ENCODE results near the gene PTRH1.

The PTRH1 gene

DNA sequence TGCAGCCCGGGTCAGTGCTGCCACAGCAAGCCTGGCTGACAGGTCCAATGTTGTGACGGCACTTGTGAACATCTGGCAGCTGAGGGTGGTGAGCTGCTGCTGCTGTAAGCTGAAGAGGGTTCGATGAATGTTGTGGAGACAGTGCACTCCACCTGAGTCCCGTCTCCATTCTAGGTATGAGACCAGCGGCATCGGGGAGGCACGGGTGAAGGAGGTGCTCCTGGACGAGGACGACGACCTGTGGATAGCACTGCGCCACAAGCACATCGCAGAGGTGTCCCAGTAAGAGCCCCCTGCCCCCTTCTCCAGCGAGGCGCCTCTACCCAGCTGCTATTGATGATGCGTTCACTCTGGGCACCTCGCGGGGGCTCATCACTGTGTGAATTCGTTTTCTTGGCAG is 47.6 kb downstream of the PTRH1 start:
- Mint-ChIP-seq H3K4me3 (no peak overlapping the region), H3K9me3 (no peaks in the 10 kb centered on the region), H3K4me1 (ENCODE audit: low read depth in 2 of 2) (no peaks in the 10 kb centered on the region), H3K27me3 (peaks cover 8 to 11% of the 10 kb centered on the region in 2 donors), H3K36me3 (ENCODE audit: insufficient read depth) (peaks cover 7% of the 10 kb centered on the region), H3K27ac (no peak overlapping the region)
- ATAC-seq (replicated peaks) (no peak), DNase-seq (no peak)

DNA sequence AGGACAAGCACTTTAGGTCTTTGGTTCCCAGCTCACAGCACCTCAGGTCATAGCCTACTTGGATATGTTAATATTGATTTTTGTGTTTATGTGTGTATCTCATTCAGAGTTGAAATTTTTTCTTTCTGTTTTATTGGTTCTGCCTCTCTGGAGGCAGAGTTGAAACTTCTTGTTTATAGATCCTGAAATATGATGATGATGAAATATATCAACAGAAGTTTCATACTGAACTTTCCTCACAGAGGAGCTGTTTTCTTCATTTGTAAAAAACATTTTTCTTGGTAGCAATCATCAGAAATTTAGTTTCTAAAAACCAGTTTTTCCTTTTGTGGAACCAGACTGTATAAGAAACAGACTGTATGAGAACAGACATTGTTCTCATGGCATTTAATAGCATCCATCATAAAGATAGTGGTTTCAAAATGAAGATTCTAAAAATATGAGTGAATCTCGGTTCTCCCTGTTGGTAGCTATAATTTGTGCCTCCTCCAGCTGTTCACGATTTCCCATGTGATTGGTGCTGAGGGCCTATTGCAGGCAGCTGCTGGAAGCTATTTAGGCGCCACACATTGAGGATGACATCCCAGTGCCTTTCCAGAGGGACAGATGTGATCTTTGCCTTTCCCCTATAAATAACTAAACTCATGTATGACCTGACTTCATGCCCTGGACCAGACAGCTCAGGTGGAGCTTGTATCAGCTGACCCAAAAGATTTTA is 48.2 kb downstream of the PTRH1 start:
- Mint-ChIP-seq H3K36me3 (ENCODE audit: insufficient read depth) (peaks cover 7% of the 10 kb centered on the region), H3K27ac (no peak overlapping the region), H3K4me1 (ENCODE audit: low read depth in 2 of 2) (no peaks in the 10 kb centered on the region)

DNA sequence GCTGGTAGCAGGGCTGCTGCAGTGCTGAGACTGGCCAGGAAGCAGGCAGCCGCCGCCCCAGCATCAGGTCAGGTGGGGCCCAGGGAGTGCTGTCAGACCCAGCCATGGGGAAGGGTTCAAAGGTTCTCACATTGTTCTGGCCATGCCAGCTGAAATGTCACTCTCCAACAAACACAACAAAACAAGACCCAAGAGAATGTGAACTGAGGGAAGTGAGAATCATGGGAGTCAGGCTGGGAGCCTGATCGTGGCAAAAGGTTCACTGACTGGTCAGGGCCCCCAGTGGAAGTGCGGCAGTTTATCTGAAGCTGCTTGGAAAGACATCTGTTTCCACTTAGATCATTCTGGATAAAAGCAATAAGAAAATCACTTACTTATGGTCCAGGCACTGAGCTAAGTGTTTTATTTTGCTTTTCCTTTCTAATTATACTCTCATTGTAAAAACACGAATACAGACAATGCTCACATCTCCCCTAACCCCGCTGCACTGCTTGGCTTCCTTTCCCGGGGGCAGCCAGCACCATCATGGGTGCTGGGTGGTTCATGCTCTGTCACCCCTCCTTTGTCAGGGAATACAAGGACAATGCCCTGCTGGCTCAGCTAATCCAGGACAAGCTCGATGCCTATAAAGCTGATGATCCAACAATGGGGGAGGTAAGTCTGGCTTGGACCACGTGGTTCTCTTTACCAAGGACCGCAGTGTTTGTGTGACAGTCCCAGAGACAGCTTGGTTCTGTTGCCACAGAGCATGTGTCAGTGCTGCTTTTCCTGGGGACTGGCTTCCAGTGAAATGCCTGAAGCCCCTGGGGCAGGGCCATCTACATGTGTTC is 50.6 kb downstream of the PTRH1 start:
- H3K27me3 Mint-ChIP-seq, result peaks cover 8 to 11% of the 10 kb centered on the region in 2 donors
- H3K36me3 Mint-ChIP-seq (ENCODE audit: insufficient read depth), result peaks cover 7% of the 10 kb centered on the region
- DNase-seq (no peak), ATAC-seq (replicated peaks) (no peak)
- no peak overlapping the region for H3K4me3 Mint-ChIP-seq
- H3K27ac Mint-ChIP-seq, result no peak overlapping the region
- no peaks in the 10 kb centered on the region for H3K9me3 Mint-ChIP-seq
- no peaks in the 10 kb centered on the region for H3K4me1 Mint-ChIP-seq (ENCODE audit: low read depth in 2 of 2)

More for the DNA sequence above, 48.2 kb downstream of the PTRH1 start:
- DNase-seq (no peak), ATAC-seq (replicated peaks) (no peak)
- no peak overlapping the region for H3K4me3 Mint-ChIP-seq
- H3K27me3 Mint-ChIP-seq, result peaks cover 8 to 11% of the 10 kb centered on the region in 2 donors
- no peaks in the 10 kb centered on the region for H3K9me3 Mint-ChIP-seq

GRCh38 chr9:127664324-127664677 is 51.2 kb downstream of the PTRH1 start:
- Mint-ChIP-seq H3K27ac (no peak overlapping the region), H3K4me1 (ENCODE audit: low read depth in 2 of 2) (no peaks in the 10 kb centered on the region), H3K36me3 (ENCODE audit: insufficient read depth) (peaks cover 7% of the 10 kb centered on the region), H3K9me3 (no peaks in the 10 kb centered on the region), H3K4me3 (no peak overlapping the region), H3K27me3 (peaks cover 8 to 11% of the 10 kb centered on the region in 2 donors)
- ATAC-seq (replicated peaks) (no peak), DNase-seq (no peak)
